Naive thymus-derived CD4-positive, alpha-beta T cell (primary cell): ENCODE results near the gene ZC3HAV1. TPM values are rescaled to one million over a fixed set of nuclear protein-coding genes. Genes with fewer than 3 reads are reported as not detected.

Experiments used
- ATAC-seq: fragments of 150-1000 bp; cut with Tn5 transposase; 2 replicates; pipeline ENCODE4 v1.10.0; 2021; ENCODE audit warnings: mild to moderate bottlenecking, moderate library complexity
- CTCF ChIA-PET: fragments of 350-600 bp; sonication (Branson Sonifier 250); formaldehyde crosslinking; loops from one replicate; lab custom pipeline; 2021; ENCODE audit warnings: antibody characterized with exemption; lab: Charles Lee
- POLR2A ChIA-PET: fragments of 350-600 bp; sonication (Branson Sonifier 250); formaldehyde crosslinking; loops from one replicate; lab custom pipeline; 2021; ENCODE audit warnings: antibody characterized with exemption, inconsistent platforms; lab: Charles Lee
- DNase-seq, 9 donors: peaks; one replicate each; pipeline versions ENCODE4 v3.0.0 to v3.0.0-alpha.2; 2020 to 2022; ENCODE audit warnings: mixed read lengths in 1 of 9
- H3K27ac ChIP-seq: one replicate; pipeline ENCODE4 v1.7.0; 2013; ENCODE audit warnings: mild to moderate bottlenecking, low read depth, low read length, moderate library complexity
- H3K27me3 ChIP-seq, 2 donors: one replicate each; pipeline ENCODE4 v1.7.0; 2013; ENCODE audit warnings: low read length in 2 of 2, mild to moderate bottlenecking in 2 of 2, moderate library complexity in 2 of 2; ENCODE audit not compliant: control insufficient read depth in 2 of 2, insufficient read depth in 2 of 2
- H3K36me3 ChIP-seq, 3 experiments: 1 replicate in 2 of 3; 2 replicates in 1 of 3; pipeline ENCODE4 v1.7.0; 2013; ENCODE audit warnings: low read length in 3 of 3, mild to moderate bottlenecking in 3 of 3, moderate library complexity in 1 of 3; ENCODE audit not compliant: insufficient read depth in 3 of 3, control insufficient read depth in 2 of 3
- H3K4me1 ChIP-seq, 2 donors: one replicate each; pipeline ENCODE4 v1.7.0; 2013; ENCODE audit warnings: low read length in 2 of 2, mild to moderate bottlenecking in 2 of 2, moderate library complexity in 1 of 2; ENCODE audit not compliant: control insufficient read depth in 2 of 2, insufficient read depth in 2 of 2
- H3K4me3 ChIP-seq: 2 replicates; pipeline ENCODE4 v1.7.0; 2013; ENCODE audit warnings: mild to moderate bottlenecking, low read length
- H3K9me3 ChIP-seq, 3 experiments: 1 replicate in 2 of 3; 2 replicates in 1 of 3; pipeline ENCODE4 v1.7.0; 2013; ENCODE audit warnings: low read length in 3 of 3; ENCODE audit not compliant: control insufficient read depth in 2 of 3
- H3K27ac Mint-ChIP-seq, 9 donors: one replicate each; pipeline ENCODE4 v1.8.0; 2020 to 2022; ENCODE audit warnings: mixed read lengths in 9 of 9, mild to moderate bottlenecking in 8 of 9, moderate library complexity in 5 of 9, inconsistent platforms in 2 of 9
- H3K27me3 Mint-ChIP-seq, 5 donors: one replicate each; pipeline ENCODE4 v1.8.0; 2021 to 2022; ENCODE audit warnings: mixed read lengths in 5 of 5, mild to moderate bottlenecking in 1 of 5
- H3K36me3 Mint-ChIP-seq, 5 donors: one replicate each; pipeline ENCODE4 v1.8.0; 2020 to 2022; ENCODE audit warnings: mixed read lengths in 5 of 5, mild to moderate bottlenecking in 3 of 5, inconsistent platforms in 1 of 5
- H3K4me1 Mint-ChIP-seq, 7 donors: one replicate each; pipeline ENCODE4 v1.8.0; 2020 to 2022; ENCODE audit warnings: mixed read lengths in 7 of 7, mild to moderate bottlenecking in 3 of 7, inconsistent platforms in 1 of 7
- H3K4me3 Mint-ChIP-seq, 10 donors: one replicate each; pipeline ENCODE4 v1.8.0; 2020 to 2022; ENCODE audit warnings: mild to moderate bottlenecking in 10 of 10, mixed read lengths in 10 of 10, moderate library complexity in 6 of 10, inconsistent platforms in 2 of 10
- H3K9me3 Mint-ChIP-seq, 11 donors: one replicate each; pipeline ENCODE4 v1.8.0; 2020 to 2022; ENCODE audit warnings: mixed read lengths in 11 of 11, mild to moderate bottlenecking in 4 of 11, inconsistent platforms in 1 of 11, moderate library complexity in 1 of 11
- intact Hi-C, 2 donors: fragments of 100-400 bp; cut with micrococcal nuclease; formaldehyde crosslinking; loops; one replicate each; pipeline ENCODE4 v1.15.1; 2023
- polyA plus RNA-seq, 2 donors: library from polyadenylated mRNA; unstranded; fragments of 300-500 nt; fragmentation: Illumina TruSeq; gene quantifications; one replicate each; pipeline ENCODE4 v1.2.3, GENCODE V29; 2021
- total RNA-seq, 6 experiments: library from RNA in 5 of 6; stranded (reverse) in 5 of 6; gene quantifications; 1 replicate in 5 of 6; 2 replicates in 1 of 6; pipeline ENCODE4 v1.2.3 and lab custom pipeline; 2021 to 2026

Gene ZC3HAV1
- total and polyA plus RNA-seq, 7 experiments from 2014 or later: 129 to 249 (median 157) TPM

- H3K27me3 ChIP-seq: no peaks in the 10 kb centered on the region
- H3K9me3 ChIP-seq: no peaks in the 10 kb centered on the region
- ChIA-PET POLR2A (interaction anchor here (1.1 to 5.4 kb wide), 8 partner anchors 9 to 21 kb away, joined by 4 to 151 read pairs (median 6); partner anchors contain the start of gene ZC3HAV1), CTCF (interaction anchor here (0.5 to 2.0 kb wide), 4 partner anchors 11 to 49 kb away, joined by 3 to 16 read pairs (median 6); no protein-coding TSS in a partner anchor)
- Mint-ChIP-seq H3K27ac (peak overlapping the region; percentile 89 to 97 (median 94)), H3K4me3 (peak overlapping the region; percentile 81 to 98 (median 88)), H3K4me1 (peaks cover 68 to 98% (median 88%) of the 10 kb centered on the region in 7 donors), H3K9me3 (peaks cover 0 to 8% (median 0%) of the 10 kb centered on the region in 11 donors), H3K27me3 (peaks cover 0 to 3% (median 0%) of the 10 kb centered on the region in 5 donors), H3K36me3 (peaks cover 5 to 73% (median 45%) of the 10 kb centered on the region in 5 donors)
- intact Hi-C loops: loop anchor here (10.0 kb wide), 2 partner anchors 337 to 1087 kb away; partner anchors contain the start of gene CREB3L2 (in 1 of the 2)
- peak overlapping the region; percentile 58 for H3K4me3 ChIP-seq
- peaks cover 55 to 65% of the 10 kb centered on the region in 2 donors for H3K4me1 ChIP-seq
- no peak for ATAC-seq
- peak overlapping the region; percentile 75 for H3K27ac ChIP-seq
- H3K36me3 ChIP-seq: peaks cover 4 to 21% (median 13%) of the 10 kb centered on the region in 3 experiments
- no peak for DNase-seq
Measured at GRCh38 chr7:139092090-139092796, 17.3 kb downstream of the ZC3HAV1 start.

- CTCF ChIA-PET: interaction anchor here (0.5 to 2.0 kb wide), 5 partner anchors 10 to 49 kb away, joined by 3 to 16 read pairs (median 4); no protein-coding TSS in a partner anchor
- POLR2A ChIA-PET: interaction anchor here (0.9 to 5.4 kb wide), 9 partner anchors 9 to 22 kb away, joined by 4 to 151 read pairs (median 8); partner anchors contain the start of gene ZC3HAV1
- H3K36me3 ChIP-seq: peaks cover 10 to 27% (median 19%) of the 10 kb centered on the region in 3 experiments
Measured at GRCh38 chr7:139091677-139091996, 17.9 kb downstream of the ZC3HAV1 start.

GRCh38 chr7:139089118-139089517 is 20.4 kb downstream of the ZC3HAV1 start:
- CTCF ChIA-PET: interaction anchor here (0.6 kb wide), 1 partner anchor 27 kb away, joined by 3 read pairs; no protein-coding TSS in a partner anchor
- intact Hi-C loops: loop anchor here in 1 of 2 donors (1.0 kb wide), 1 partner anchor 9 kb away; no protein-coding TSS in a partner anchor

More at GRCh38 chr7:139091677-139091996, 17.9 kb downstream of the ZC3HAV1 start:
- no peaks in the 10 kb centered on the region for H3K27me3 ChIP-seq
- Mint-ChIP-seq H3K9me3 (peaks cover 0 to 12% (median 5%) of the 10 kb centered on the region in 11 donors), H3K4me3 (peak overlapping the region; percentile 81 to 98 (median 88)), H3K36me3 (peaks cover 11 to 75% (median 48%) of the 10 kb centered on the region in 5 donors), H3K4me1 (peaks cover 74 to 98% (median 88%) of the 10 kb centered on the region in 7 donors), H3K27me3 (peaks cover 0 to 3% (median 0%) of the 10 kb centered on the region in 5 donors), H3K27ac (peak overlapping the region; percentile 89 to 97 (median 94))
- DNase-seq (no peak), ATAC-seq (no peak)
- no peaks in the 10 kb centered on the region for H3K9me3 ChIP-seq
- peak overlapping the region; percentile 58 for H3K4me3 ChIP-seq
- H3K4me1 ChIP-seq: peaks cover 58 to 69% of the 10 kb centered on the region in 2 donors
- peak overlapping the region; percentile 75 for H3K27ac ChIP-seq
- intact Hi-C loops: loop anchor here (10.0 kb wide), 2 partner anchors 337 to 1087 kb away; partner anchors contain the start of gene CREB3L2 (in 1 of the 2)

GRCh38 chr7:139088268-139088667 is 21.3 kb downstream of the ZC3HAV1 start:
- CTCF ChIA-PET: interaction anchor here (0.6 to 6.4 kb wide), 3 partner anchors 14 to 28 kb away, joined by 3 to 34 read pairs (median 3); no protein-coding TSS in a partner anchor
- no peaks in the 10 kb centered on the region for H3K27me3 Mint-ChIP-seq
- POLR2A ChIA-PET: interaction anchor here (0.8 to 5.8 kb wide), 9 partner anchors 10 to 1320 kb away, joined by 3 to 57 read pairs (median 4); no protein-coding TSS in a partner anchor
- peaks cover 73 to 76% of the 10 kb centered on the region in 2 donors for H3K4me1 ChIP-seq
- DNase-seq (no peak), ATAC-seq (no peak)
- intact Hi-C loops: no loop called here
- H3K4me1 Mint-ChIP-seq: peaks cover 74 to 98% (median 90%) of the 10 kb centered on the region in 7 donors
- peaks cover 16 to 81% (median 60%) of the 10 kb centered on the region in 5 donors for H3K36me3 Mint-ChIP-seq
- peak overlapping the region; percentile 12 for H3K27ac ChIP-seq
- peak overlapping the region; percentile 56 to 90 (median 84) for H3K27ac Mint-ChIP-seq
- peak overlapping the region; percentile 18 to 98 (median 52) for H3K4me3 Mint-ChIP-seq
- no peak overlapping the region for H3K4me3 ChIP-seq
- H3K9me3 Mint-ChIP-seq: peaks cover 0 to 13% (median 3%) of the 10 kb centered on the region in 11 donors
- H3K27me3 ChIP-seq: no peaks in the 10 kb centered on the region
- no peaks in the 10 kb centered on the region for H3K9me3 ChIP-seq
- H3K36me3 ChIP-seq: peaks cover 19 to 59% (median 38%) of the 10 kb centered on the region in 3 experiments

More at GRCh38 chr7:139089118-139089517, 20.4 kb downstream of the ZC3HAV1 start:
- Histone ChIP-seq H3K27me3 (no peaks in the 10 kb centered on the region), H3K4me3 (no peak overlapping the region), H3K9me3 (no peaks in the 10 kb centered on the region), H3K4me1 (peaks cover 69 to 74% of the 10 kb centered on the region in 2 donors), H3K27ac (peak overlapping the region; percentile 32), H3K36me3 (peaks cover 17 to 50% (median 32%) of the 10 kb centered on the region in 3 experiments)
- Mint-ChIP-seq H3K4me1 (peaks cover 73 to 98% (median 92%) of the 10 kb centered on the region in 7 donors), H3K27ac (peak overlapping the region; percentile 24 to 90 (median 65)), H3K4me3 (peak overlapping the region; percentile 8 to 98 (median 58)), H3K27me3 (no peaks in the 10 kb centered on the region), H3K36me3 (peaks cover 13 to 83% (median 57%) of the 10 kb centered on the region in 5 donors), H3K9me3 (peaks cover 0 to 13% (median 3%) of the 10 kb centered on the region in 11 donors)
- POLR2A ChIA-PET: interaction anchor here (1.5 to 5.8 kb wide), 2 partner anchors 15 to 26 kb away, joined by 3 to 57 read pairs; no protein-coding TSS in a partner anchor
- ATAC-seq (no peak), DNase-seq (no peak)

GRCh38 chr7:139087212-139087611 is 22.3 kb downstream of the ZC3HAV1 start:
- peak overlapping the region; percentile 26 for H3K27ac ChIP-seq
- Mint-ChIP-seq H3K4me3 (peak overlapping the region; percentile 18 to 98 (median 63)), H3K4me1 (peaks cover 73 to 98% (median 90%) of the 10 kb centered on the region in 7 donors), H3K27ac (peak overlapping the region; percentile 57 to 93 (median 88)), H3K27me3 (no peaks in the 10 kb centered on the region), H3K9me3 (peaks cover 0 to 13% (median 3%) of the 10 kb centered on the region in 11 donors), H3K36me3 (peaks cover 16 to 77% (median 67%) of the 10 kb centered on the region in 5 donors)
- CTCF ChIA-PET: interaction anchor here (0.6 to 6.4 kb wide), 5 partner anchors 11 to 260 kb away, joined by 3 to 34 read pairs (median 4); no protein-coding TSS in a partner anchor
- H3K4me3 ChIP-seq: no peak overlapping the region
- no peaks in the 10 kb centered on the region for H3K27me3 ChIP-seq
- H3K36me3 ChIP-seq: peaks cover 22 to 69% (median 47%) of the 10 kb centered on the region in 3 experiments
- peaks cover 62 to 77% of the 10 kb centered on the region in 2 donors for H3K4me1 ChIP-seq
- ATAC-seq: no peak
- H3K9me3 ChIP-seq: no peaks in the 10 kb centered on the region
- no peak for DNase-seq
- POLR2A ChIA-PET: interaction anchor here (0.6 to 5.8 kb wide), 5 partner anchors 8 to 33 kb away, joined by 3 to 57 read pairs (median 11); no protein-coding TSS in a partner anchor
- intact Hi-C loops: no loop called here
